ENCODE measurements around the gene GLMP.

GLMP gene

DNA sequence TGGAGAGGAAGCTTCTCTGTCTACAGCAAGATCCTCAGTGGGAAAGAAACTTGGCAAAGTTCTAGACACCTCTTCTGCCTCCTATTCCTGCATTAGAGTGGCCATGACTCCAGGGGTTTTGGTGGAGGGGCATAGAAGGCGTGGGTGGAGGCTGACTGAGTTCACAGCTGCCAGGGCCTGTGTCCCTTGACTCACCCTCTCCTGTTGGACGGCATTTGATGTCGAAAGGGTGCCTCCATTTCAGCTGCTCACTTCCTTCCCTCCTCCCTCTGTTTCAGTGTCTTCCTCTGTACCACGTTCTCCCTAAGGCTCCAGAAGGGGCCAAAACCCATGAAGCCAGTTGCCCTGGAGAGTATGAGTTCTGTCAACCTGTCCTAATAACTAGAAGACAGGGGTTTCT is 10.7 kb downstream of the GLMP start:
- Histone ChIP-seq H3K36me3 (peaks cover 0 to 20% (median 12%) of the 10 kb centered on the region in 3 donors), H3K4me1 (peaks cover 0 to 50% (median 22%) of the 10 kb centered on the region in 4 donors), H3K27me3 (no peaks in the 10 kb centered on the region), H3K4me3 (no peak overlapping the region), H3K27ac (no peak overlapping the region), H3K9me3 (no peaks in the 10 kb centered on the region)
- DNase-seq = no peak
- TF ChIP-seq, protein P1, sequence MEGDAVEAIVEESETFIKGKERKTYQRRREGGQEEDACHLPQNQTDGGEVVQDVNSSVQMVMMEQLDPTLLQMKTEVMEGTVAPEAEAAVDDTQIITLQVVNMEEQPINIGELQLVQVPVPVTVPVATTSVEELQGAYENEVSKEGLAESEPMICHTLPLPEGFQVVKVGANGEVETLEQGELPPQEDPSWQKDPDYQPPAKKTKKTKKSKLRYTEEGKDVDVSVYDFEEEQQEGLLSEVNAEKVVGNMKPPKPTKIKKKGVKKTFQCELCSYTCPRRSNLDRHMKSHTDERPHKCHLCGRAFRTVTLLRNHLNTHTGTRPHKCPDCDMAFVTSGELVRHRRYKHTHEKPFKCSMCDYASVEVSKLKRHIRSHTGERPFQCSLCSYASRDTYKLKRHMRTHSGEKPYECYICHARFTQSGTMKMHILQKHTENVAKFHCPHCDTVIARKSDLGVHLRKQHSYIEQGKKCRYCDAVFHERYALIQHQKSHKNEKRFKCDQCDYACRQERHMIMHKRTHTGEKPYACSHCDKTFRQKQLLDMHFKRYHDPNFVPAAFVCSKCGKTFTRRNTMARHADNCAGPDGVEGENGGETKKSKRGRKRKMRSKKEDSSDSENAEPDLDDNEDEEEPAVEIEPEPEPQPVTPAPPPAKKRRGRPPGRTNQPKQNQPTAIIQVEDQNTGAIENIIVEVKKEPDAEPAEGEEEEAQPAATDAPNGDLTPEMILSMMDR (IDR thresholded peaks at IDR 0.05) = no peak
- intact Hi-C loops (cut with DNase I; ENCODE audit: low total_unique reads) = loop anchor here (2.0 kb wide), 1 partner anchor 56 kb away; no protein-coding TSS in a partner anchor

DNA sequence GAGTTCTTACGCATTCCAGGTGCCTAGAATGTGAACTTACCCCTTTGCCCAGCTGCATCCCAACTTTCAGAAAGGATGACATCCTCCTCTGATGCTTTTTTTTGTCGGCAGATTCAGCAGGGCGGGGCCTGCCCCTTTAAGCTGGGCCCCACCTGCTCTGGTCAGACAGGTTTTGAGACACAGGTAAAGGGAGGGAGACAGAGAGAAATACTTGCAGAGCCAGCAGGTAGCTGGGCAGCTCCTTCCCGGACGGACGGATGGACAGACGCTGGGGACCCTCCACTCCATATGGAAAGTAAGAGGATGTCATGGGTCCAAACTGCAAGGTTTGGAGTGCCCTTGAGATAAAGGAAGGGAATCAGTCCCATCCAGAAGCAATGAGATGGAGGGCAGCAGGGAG is 11.4 kb downstream of the GLMP start, which contains the start of gene TMEM79:
Gene TMEM79, plus strand, starts transcription at position 214 of the 400 bp plus-strand sequence. CDS start 902 bp downstream, outside the sequence.
- TF ChIP-seq, protein P1 (IDR thresholded peaks at IDR 0.05) = no peak
- intact Hi-C loops (cut with DNase I; ENCODE audit: low total_unique reads) = loop anchor here (2.0 kb wide), 1 partner anchor 57 kb away; no protein-coding TSS in a partner anchor
- Histone ChIP-seq H3K27me3 (no peaks in the 10 kb centered on the region), H3K36me3 (peaks cover 0 to 22% (median 9%) of the 10 kb centered on the region in 3 donors), H3K9me3 (no peaks in the 10 kb centered on the region), H3K4me1 (peaks cover 0 to 52% (median 22%) of the 10 kb centered on the region in 4 donors), H3K27ac (peak within 1 kb of the TSS; percentile 84 to 90), H3K4me3 (peak within 1 kb of the TSS; percentile 77 to 94)
- no peak for DNase-seq

DNA sequence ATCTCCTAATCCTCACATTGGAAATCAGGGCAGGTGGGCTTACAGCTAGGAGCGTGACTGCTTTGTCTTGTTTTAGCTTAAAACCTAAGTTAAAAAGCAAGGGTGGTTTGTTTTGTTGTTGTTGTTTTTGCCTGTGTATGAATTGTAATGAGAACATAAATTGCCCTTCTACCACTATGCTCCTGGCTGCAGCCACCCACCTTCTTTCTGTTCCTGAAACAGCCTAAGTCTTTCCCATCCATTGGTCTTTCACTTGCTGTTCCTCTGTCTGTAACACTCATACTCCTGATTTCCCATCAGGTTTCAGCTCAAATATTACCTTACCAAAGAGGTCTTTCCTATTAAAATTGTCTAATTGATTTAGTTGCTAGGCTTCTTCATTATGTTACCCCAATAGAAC is 12.0 kb downstream of the GLMP start:
- no peak for DNase-seq
- no peaks in the 10 kb centered on the region for H3K9me3 ChIP-seq
- peaks cover 0 to 52% (median 22%) of the 10 kb centered on the region in 4 donors for H3K4me1 ChIP-seq
- peak overlapping the region in 1 of 2 donors; percentile 90 for H3K27ac ChIP-seq
- peak overlapping the region; percentile 77 to 94 for H3K4me3 ChIP-seq
- peaks cover 5 to 28% (median 8%) of the 10 kb centered on the region in 3 donors for H3K36me3 ChIP-seq
- TF ChIP-seq, protein P1 (IDR thresholded peaks at IDR 0.05) = no peak
- no peaks in the 10 kb centered on the region for H3K27me3 ChIP-seq
- intact Hi-C loops (cut with DNase I; ENCODE audit: low total_unique reads) = no loop called here

DNA sequence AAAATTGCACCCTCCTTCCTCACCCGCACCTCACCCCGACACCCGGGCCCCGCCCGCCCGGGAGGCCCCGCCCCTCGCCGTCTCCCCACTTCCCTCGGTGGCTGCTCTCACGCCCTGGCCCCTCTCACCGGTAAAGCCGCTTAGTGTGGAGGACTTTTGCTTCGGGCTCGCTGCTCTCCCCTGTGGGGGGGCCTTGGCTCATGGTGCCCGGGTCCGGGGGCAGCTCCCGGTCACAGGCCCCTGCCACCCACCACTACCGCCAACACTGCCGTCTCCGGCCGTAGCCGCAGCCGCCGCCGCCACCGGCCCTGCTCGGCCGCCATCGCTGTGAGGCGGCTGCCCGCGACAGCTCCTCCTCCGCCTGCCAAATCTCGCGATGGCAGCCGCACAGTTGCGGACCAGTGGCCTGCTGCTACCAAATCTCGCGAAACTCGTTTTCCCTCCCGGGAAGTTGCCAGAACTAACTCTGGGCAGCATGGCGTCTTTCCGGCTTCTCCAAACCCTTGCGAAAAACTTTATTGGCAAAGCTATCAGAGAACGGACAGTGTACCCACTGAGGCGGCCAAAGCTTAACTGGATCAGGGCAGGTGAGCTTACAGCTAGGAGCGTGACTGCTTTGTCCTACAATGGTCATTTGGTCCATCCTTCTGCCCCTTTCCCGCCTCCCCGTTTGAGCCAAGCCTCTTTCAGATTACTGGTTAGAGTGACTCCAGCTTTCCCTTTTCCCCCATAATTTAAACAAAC is 12.8 kb downstream of the GLMP start, which contains the start of gene SMG5:
Gene SMG5, minus strand, starts transcription at position 347 of the 744 bp plus-strand sequence. Its CDS starts 145 bp downstream, at position 202.
- H3K9me3 ChIP-seq = no peaks in the 10 kb centered on the region
- DNase-seq = peak; percentile 96 to 97
- no peaks in the 10 kb centered on the region for H3K27me3 ChIP-seq
- H3K27ac ChIP-seq = peak within 1 kb of the TSS; percentile 84 to 90
- TF ChIP-seq, protein P1 (IDR thresholded peaks at IDR 0.05) = no peak
- intact Hi-C loops (cut with DNase I; ENCODE audit: low total_unique reads) = no loop called here
- peaks cover 0 to 52% (median 22%) of the 10 kb centered on the region in 4 donors for H3K4me1 ChIP-seq
- peak within 1 kb of the TSS; percentile 77 to 94 for H3K4me3 ChIP-seq
- peaks cover 13 to 37% (median 14%) of the 10 kb centered on the region in 3 donors for H3K36me3 ChIP-seq

DNA sequence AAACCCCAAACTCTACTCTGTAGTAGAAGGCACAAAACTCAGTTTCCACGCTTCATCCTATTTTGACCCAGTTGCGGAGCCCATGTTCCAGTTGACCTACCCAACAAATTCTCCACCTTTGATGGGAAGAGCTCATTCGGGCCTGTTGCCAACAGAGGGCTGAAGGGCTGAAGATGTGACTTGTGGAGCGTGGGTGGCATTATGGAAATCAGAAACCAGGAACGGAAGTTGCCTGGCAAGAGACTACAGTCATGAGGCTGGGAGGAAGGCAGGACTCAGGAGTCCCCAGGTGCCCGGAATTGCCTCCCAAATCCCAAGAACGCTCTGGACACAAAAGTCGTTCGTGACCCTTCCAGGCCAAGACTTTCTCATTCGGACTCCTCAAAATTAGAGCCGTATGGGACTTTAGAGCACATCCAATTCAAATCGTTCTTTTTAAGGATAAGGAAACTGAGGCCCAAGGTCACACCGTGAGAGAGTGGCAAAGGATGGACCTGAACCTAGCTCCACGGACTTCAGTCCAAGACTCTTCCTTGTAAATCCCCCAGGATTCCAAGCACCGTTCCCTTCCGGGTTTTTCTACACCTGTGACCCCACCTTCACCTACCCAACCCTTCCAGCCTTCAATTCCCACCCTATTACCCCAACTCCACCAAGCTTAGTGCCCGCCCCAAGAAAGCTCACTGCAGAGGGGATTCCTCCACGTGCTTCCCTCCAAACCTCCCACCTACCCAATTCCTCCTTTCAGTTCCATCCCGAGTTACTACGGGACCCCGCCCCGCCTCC is 13.6 kb downstream of the GLMP start:
- intact Hi-C loops (cut with DNase I; ENCODE audit: low total_unique reads) = no loop called here

More for the DNA sequence above, 13.6 kb downstream of the GLMP start:
- H3K27ac ChIP-seq = peak overlapping the region; percentile 84 to 90
- H3K9me3 ChIP-seq = no peaks in the 10 kb centered on the region
- peaks cover 21 to 44% (median 22%) of the 10 kb centered on the region in 3 donors for H3K36me3 ChIP-seq
- H3K4me3 ChIP-seq = peak overlapping the region; percentile 77 to 94
- H3K27me3 ChIP-seq = no peaks in the 10 kb centered on the region
- no peak for DNase-seq
- peaks cover 0 to 52% (median 23%) of the 10 kb centered on the region in 4 donors for H3K4me1 ChIP-seq
- TF ChIP-seq, protein P1 (IDR thresholded peaks at IDR 0.05) = no peak
